TTC549 (cell line): ENCODE measurements around the gene ADD3.
"Not testable (repeated sequence)": the region's sequence is repeated elsewhere in the genome, so short reads cannot be mapped to it uniquely, and the experiment has no call there.

Experiments
- FAIRE-seq: peaks from 2 replicates; lab custom pipeline; 2012; peaks lifted over from hg19 to GRCh38; lab: Jason Lieb, UNC

Gene ADD3

GRCh38 chr10:110109511-110109910 is 101.7 kb downstream of the ADD3 start:
- no peak for FAIRE-seq

- FAIRE-seq = no peak
Measured at GRCh38 chr10:110110338-110110737, 102.6 kb downstream of the ADD3 start.

GRCh38 chr10:110113670-110114337 is 106.0 kb downstream of the ADD3 start:
- FAIRE-seq = no peak

- FAIRE-seq = not testable (repeated sequence)
Measured at GRCh38 chr10:110114668-110115067, 106.9 kb downstream of the ADD3 start.

GRCh38 chr10:110115784-110116520 is 108.2 kb downstream of the ADD3 start:
- no peak for FAIRE-seq

GRCh38 chr10:110118891-110119621 is 111.3 kb downstream of the ADD3 start:
- no peak for FAIRE-seq

- no peak for FAIRE-seq
Measured at GRCh38 chr10:110123594-110123993, 115.8 kb downstream of the ADD3 start.

GRCh38 chr10:110129490-110129889 is 121.7 kb downstream of the ADD3 start:
- no peak for FAIRE-seq

- no peak for FAIRE-seq
Measured at GRCh38 chr10:110134917-110135316, 127.1 kb downstream of the ADD3 start.

- FAIRE-seq = not testable (repeated sequence)
Measured at GRCh38 chr10:110135836-110136235, 128.1 kb downstream of the ADD3 start.

- peak; percentile 95 for FAIRE-seq
Measured at GRCh38 chr10:110137142-110137545, 129.4 kb downstream of the ADD3 start.

- FAIRE-seq = peak; percentile 90
Measured at GRCh38 chr10:110138197-110138812, 130.5 kb downstream of the ADD3 start.

GRCh38 chr10:110141185-110141584 is 133.4 kb downstream of the ADD3 start:
- FAIRE-seq = no peak

GRCh38 chr10:110141871-110142635 is 134.3 kb downstream of the ADD3 start:
- FAIRE-seq = no peak

GRCh38 chr10:110142965-110143364 is 135.2 kb downstream of the ADD3 start:
- no peak for FAIRE-seq

- no peak for FAIRE-seq
Measured at GRCh38 chr10:110144507-110144906, 136.7 kb downstream of the ADD3 start.

GRCh38 chr10:110147961-110148360 is 140.2 kb downstream of the ADD3 start:
- FAIRE-seq = no peak

- FAIRE-seq = no peak
Measured at GRCh38 chr10:110149259-110149658, 141.5 kb downstream of the ADD3 start.

GRCh38 chr10:110150046-110150445 is 142.3 kb downstream of the ADD3 start:
- no peak for FAIRE-seq

GRCh38 chr10:110150981-110151380 is 143.2 kb downstream of the ADD3 start:
- no peak for FAIRE-seq

GRCh38 chr10:110151467-110151866 is 143.7 kb downstream of the ADD3 start:
- FAIRE-seq = no peak

- no peak for FAIRE-seq
Measured at GRCh38 chr10:110151971-110152370, 144.2 kb downstream of the ADD3 start.
